ENCODE data around the gene WDR37. TPM values are rescaled to one million over a fixed set of nuclear protein-coding genes. Genes with fewer than 3 reads are reported as not detected.

The WDR37 gene
- total and polyA plus RNA-seq, 10 of the 15 experiments (the other 5 are each of a cell fraction or from before 2014, with no cell fraction given): 1.9 to 11.1 (median 7.1) TPM

DNA sequence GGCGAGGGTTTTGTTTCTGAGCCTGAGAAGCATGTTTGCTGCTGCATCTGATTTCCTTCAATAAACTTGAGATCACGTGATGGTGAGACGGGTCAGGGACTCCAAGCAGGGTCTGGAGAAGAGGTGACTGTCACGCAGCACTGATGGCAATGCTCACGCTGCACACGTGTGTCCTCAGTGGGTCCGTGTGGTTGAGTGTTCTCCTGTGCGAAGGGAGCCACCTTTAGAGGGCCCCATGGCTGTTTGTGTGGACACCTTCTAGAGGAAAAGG is 100.4 kb downstream of the WDR37 start (continued):
- TF ChIP-seq, protein P1, sequence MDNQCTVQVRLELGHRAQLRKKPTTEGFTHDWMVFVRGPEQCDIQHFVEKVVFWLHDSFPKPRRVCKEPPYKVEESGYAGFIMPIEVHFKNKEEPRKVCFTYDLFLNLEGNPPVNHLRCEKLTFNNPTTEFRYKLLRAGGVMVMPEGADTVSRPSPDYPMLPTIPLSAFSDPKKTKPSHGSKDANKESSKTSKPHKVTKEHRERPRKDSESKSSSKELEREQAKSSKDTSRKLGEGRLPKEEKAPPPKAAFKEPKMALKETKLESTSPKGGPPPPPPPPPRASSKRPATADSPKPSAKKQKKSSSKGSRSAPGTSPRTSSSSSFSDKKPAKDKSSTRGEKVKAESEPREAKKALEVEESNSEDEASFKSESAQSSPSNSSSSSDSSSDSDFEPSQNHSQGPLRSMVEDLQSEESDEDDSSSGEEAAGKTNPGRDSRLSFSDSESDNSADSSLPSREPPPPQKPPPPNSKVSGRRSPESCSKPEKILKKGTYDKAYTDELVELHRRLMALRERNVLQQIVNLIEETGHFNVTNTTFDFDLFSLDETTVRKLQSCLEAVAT (IDR thresholded peaks at IDR 0.05): no peak

DNA sequence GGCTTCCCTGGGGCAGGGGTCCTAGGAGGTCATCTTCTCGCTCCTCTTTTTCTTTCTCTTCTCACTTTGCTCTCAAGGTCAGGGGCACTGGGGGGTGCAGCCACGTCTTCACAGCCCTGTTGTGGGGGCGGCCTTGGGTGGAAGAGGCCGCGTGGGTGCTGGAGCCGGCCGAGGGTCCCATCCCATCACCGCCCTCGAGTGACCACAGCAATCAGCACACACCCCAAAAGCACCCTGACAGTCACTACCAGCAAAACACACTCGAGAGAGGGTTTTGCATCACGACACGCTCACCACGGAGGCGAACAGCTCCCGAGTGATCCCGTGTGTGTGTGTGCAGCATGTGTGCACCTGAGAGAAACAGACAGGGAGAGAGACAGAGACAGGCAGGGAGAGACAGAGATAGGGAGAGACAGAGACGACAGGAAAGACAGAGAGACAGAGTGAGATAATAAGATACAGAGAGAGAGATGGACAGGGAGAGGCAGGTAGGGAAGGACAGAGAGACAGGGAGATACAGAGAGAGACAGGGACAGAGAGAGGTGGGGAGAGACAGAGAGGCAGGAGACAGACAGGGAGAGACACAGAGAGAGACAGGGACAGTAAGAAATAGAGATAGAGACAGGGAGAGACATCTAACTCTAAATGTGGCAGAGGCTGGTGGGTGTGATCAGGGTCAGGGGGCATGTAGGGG is 100.9 kb downstream of the WDR37 start:
- H3K4me2 ChIP-seq (ENCODE audit: control insufficient read depth, insufficient read depth): no peak overlapping the region
- RAD21 ChIA-PET (ENCODE audit: unreplicated experiment): no interaction called here
- no peak overlapping the region for H3K27ac ChIP-seq (ENCODE audit: control insufficient read depth, insufficient read depth)
- POLR2A ChIA-PET: no interaction called here
- ATAC-seq (no peak), DNase-seq (ENCODE audit: low read depth, low spot score) (no peak), FAIRE-seq (no peak)
- H2AFZ ChIP-seq (ENCODE audit: control insufficient read depth, low read depth, low read length): no peak overlapping the region
- intact Hi-C loops (cut with micrococcal nuclease; ENCODE audit: unreplicated experiment) (no loop called here), in situ Hi-C loops (cut with MboI) (no loop called here)
- CTCF ChIA-PET: no interaction called here
- H3K27me3 ChIP-seq (replicated peaks in 1 of 2; ENCODE audit: control insufficient read depth in 2 of 2, insufficient read depth in 2 of 2, low read length in 1 of 2): no peaks in the 10 kb centered on the region; a peak in 1 of 4 replicates
- H3K9me3 ChIP-seq (replicated peaks; ENCODE audit: control insufficient read depth, insufficient read depth, low read length): no peaks in the 10 kb centered on the region
- SMC1A ChIA-PET (ENCODE audit: uncharacterized antibody, unreplicated experiment): no interaction called here
- H3K36me3 ChIP-seq (ENCODE audit: control insufficient read depth in 2 of 2, insufficient read depth in 2 of 2, low read length in 1 of 2): no peaks in the 10 kb centered on the region
- WGBS (ENCODE audit: insufficient coverage, insufficient replicate concordance, low lambda C conversion rate, missing lambda C conversion rate): 21% methylated on average over 17 of the region's 17 CpGs
- H3K9ac ChIP-seq (ENCODE audit: control insufficient read depth, insufficient read depth, low read length): no peak overlapping the region
- no peak overlapping the region for H3K4me3 ChIP-seq
- BruUV-seq (replicated peaks): no TSS peak
- no peaks in the 10 kb centered on the region for H3K4me1 ChIP-seq (ENCODE audit: control insufficient read depth, insufficient read depth, low read length)
- no peaks in the 10 kb centered on the region for H4K20me1 ChIP-seq (ENCODE audit: control insufficient read depth, insufficient read depth)
- TF ChIP-seq, protein P2, sequence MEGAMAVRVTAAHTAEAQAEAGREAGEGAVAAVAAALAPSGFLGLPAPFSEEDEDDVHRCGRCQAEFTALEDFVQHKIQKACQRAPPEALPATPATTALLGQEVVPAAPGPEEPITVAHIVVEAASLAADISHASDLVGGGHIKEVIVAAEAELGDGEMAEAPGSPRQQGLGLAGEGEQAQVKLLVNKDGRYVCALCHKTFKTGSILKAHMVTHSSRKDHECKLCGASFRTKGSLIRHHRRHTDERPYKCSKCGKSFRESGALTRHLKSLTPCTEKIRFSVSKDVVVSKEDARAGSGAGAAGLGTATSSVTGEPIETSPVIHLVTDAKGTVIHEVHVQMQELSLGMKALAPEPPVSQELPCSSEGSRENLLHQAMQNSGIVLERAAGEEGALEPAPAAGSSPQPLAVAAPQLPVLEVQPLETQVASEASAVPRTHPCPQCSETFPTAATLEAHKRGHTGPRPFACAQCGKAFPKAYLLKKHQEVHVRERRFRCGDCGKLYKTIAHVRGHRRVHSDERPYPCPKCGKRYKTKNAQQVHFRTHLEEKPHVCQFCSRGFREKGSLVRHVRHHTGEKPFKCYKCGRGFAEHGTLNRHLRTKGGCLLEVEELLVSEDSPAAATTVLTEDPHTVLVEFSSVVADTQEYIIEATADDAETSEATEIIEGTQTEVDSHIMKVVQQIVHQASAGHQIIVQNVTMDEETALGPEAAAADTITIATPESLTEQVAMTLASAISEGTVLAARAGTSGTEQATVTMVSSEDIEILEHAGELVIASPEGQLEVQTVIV (IDR thresholded peaks at IDR 0.05; ENCODE audit: borderline replicate concordance, partially characterized antibody): no peak
- TF ChIP-seq FOS (IDR thresholded peaks at IDR 0.05; ENCODE audit: borderline replicate concordance, extremely low read depth, insufficient read length): no peak
- no peaks in the 10 kb centered on the region for H3K79me2 ChIP-seq (ENCODE audit: control insufficient read depth, insufficient read depth, low read length)

Measured in GM12878 (cell line).